NCI-H510A treated with DMSO at 0.1 percent for 48 hours (cell line): ENCODE measurements around the gene UGT1A3.

Experiments
- DNase-seq: peaks from one replicate; lab custom pipeline; 2025; lab: John Stamatoyannopoulos, UW

Gene UGT1A3

DNA sequence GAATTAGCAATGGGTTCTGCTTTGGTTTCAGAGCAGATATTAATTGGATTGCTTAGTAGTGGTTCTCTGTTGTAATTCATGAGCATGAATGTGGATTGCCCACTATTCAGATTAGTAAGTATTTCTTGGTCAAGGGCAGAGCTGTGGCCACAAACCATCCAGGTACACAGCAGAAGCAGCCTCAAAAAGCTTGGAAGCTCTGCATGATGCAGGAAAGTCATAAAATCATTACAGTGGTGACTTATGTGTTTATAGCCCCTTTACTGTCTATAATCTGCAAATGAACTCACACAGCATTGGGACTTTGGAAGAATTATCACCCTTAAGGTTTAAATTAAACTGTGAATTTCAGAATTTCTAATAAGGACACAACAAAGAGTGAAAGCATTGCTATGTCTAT lies 29.3 kb downstream of the UGT1A3 start:
- no peak for DNase-seq

DNA sequence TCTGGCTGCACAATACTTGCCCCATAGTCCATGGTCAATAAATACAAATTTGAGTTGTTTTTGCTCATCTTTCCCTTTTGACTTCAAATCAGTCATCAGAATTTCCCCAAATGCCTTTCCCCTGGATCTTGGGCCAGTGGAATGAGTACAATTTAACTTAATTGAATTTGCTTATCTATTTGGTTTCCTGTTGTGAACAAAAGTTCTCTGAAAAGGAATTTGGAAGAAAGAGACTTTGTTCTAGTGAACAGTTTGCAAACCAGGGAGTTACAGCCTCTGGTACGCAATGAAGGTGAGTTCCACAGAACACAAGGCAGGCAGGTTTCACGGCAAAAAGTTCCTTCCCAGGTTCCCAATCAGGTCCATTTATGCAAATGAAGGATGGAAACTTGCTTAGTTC lies 30.0 kb downstream of the UGT1A3 start:
- DNase-seq = no peak

DNA sequence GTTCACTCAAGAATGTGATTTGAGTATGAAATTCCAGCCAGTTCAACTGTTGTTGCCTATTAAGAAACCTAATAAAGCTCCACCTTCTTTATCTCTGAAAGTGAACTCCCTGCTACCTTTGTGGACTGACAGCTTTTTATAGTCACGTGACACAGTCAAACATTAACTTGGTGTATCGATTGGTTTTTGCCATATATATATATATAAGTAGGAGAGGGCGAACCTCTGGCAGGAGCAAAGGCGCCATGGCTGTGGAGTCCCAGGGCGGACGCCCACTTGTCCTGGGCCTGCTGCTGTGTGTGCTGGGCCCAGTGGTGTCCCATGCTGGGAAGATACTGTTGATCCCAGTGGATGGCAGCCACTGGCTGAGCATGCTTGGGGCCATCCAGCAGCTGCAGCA lies 31.2 kb downstream of the UGT1A3 start, which contains the start of gene UGT1A1:
UGT1A1 (plus strand) TSS at position 228 of the 400 bp plus-strand sequence; CDS start at position 246, 18 bp downstream.
- DNase-seq = no peak

DNA sequence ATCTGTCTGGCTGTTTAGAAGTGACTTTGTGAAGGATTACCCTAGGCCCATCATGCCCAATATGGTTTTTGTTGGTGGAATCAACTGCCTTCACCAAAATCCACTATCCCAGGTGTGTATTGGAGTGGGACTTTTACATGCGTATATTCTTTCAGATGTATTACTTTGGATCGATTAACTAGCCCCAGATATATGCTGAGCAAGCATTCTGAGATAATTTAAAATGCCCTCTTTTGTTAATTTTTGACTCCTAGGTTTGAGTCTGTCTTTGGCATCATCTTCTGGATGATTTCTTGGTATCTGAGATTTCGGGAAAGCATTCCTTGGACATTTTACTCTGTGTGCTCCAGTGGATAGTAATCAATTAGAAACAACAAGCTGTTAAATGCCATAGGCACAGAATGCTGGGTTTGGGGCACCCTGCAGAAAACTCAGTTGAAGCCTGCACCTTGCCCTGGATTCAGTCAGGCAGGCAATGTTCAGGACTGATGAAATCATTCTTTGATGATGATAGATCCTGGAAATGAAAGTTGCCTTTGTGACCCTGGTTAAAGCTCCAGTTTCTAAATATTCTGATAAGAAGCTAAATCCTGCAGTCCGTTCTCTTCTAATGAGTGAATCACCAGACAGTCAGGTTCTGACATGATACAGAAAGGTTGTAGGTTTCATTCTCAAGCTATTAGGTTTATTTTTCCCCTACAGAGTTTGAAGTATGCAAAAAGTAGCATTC lies 32.4 kb downstream of the UGT1A3 start:
- DNase-seq = no peak

DNA sequence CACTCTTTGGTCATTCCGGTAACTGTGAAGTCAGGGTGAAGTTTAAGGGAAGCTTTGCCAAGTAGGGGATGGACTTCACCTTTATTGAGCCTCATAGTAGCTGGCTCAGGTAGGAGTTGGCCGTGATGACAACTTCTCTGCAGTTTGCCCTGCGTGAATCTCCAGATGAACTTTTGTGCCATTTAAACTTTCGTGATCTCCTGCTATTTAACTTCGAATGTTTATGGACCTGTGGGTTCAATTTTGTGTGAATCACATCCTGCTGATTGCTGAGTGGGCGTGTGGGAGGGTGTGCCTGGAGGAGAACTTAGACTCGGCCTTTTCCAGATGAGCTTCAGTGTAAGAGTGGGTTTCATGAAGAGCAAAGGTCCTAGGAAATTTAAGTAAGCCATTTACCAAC lies 35.4 kb downstream of the UGT1A3 start:
- DNase-seq = no peak

DNA sequence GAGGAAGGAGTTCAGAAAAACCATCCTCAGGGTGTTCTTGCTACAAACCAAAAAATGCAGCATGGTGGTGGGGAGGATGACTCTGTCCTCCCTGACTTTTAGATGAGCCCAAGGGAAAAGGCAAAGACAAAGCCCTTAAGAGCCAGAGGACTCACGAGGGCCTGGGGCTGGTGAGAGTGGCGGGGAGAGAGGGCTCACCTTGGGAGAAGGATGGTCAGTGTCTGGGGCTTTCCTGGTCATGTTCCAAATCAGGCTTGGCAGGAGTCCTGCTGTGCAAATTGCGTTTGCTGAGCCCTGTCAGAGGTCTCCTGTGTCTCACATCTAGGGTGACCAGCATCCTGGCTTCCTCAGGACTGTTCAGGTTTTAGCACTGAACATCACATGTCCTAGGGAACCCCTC lies 35.9 kb downstream of the UGT1A3 start:
- DNase-seq = no peak

DNA sequence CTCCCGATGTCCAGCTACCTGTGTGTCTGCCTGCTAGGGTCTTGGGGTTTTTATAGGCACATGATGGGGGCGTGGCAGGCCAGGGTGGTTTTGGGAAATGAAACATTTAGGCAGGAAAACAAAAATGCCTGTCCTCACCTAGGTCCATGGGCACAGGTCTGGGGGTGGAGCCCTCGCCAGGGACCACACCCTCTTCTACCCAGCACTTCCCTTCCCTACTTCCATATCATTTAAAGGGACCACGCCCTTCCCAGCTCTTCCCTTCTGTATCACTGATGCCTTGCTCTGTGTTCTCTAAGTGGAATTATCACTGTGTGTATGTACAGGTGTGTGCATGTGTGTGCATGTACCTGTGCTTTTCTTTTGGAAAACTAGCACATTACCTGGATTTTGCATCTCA lies 37.6 kb downstream of the UGT1A3 start:
- DNase-seq = no peak

DNA sequence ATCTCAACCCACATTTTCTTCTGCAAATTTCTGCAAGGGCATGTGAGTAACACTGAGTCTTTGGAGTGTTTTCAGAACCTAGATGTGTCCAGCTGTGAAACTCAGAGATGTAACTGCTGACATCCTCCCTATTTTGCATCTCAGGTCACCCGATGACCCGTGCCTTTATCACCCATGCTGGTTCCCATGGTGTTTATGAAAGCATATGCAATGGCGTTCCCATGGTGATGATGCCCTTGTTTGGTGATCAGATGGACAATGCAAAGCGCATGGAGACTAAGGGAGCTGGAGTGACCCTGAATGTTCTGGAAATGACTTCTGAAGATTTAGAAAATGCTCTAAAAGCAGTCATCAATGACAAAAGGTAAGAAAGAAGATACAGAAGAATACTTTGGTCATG lies 39.2 kb downstream of the UGT1A3 start:
- DNase-seq = no peak

DNA sequence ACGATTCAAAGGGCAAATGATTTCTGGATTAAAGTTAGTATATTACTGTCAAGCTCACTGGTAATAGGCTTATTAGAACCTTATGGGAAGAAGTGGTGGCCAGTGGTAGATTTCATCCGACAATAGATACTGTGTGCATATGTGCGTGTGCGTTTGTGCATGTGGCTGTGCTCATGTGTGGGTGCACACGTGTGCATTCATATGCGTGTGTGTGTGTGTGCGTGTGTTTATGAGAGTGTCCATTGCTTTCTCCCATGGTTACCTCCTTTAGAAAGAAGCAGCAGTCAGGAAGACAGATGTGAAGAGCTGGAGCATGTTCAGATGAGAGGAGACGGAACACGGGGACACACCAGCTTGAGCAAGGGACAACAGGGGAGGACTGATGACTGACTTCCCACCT lies 40.4 kb downstream of the UGT1A3 start:
- no peak for DNase-seq

DNA sequence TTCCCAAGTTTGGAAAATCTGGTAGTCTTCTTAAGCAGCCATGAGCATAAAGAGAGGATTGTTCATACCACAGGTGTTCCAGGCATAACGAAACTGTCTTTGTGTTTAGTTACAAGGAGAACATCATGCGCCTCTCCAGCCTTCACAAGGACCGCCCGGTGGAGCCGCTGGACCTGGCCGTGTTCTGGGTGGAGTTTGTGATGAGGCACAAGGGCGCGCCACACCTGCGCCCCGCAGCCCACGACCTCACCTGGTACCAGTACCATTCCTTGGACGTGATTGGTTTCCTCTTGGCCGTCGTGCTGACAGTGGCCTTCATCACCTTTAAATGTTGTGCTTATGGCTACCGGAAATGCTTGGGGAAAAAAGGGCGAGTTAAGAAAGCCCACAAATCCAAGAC lies 43.3 kb downstream of the UGT1A3 start:
- DNase-seq = no peak

DNA sequence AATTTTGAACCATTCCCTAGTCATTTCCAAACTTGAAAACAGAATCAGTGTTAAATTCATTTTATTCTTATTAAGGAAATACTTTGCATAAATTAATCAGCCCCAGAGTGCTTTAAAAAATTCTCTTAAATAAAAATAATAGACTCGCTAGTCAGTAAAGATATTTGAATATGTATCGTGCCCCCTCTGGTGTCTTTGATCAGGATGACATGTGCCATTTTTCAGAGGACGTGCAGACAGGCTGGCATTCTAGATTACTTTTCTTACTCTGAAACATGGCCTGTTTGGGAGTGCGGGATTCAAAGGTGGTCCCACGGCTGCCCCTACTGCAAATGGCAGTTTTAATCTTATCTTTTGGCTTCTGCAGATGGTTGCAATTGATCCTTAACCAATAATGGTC lies 43.7 kb downstream of the UGT1A3 start:
- no peak for DNase-seq

DNA sequence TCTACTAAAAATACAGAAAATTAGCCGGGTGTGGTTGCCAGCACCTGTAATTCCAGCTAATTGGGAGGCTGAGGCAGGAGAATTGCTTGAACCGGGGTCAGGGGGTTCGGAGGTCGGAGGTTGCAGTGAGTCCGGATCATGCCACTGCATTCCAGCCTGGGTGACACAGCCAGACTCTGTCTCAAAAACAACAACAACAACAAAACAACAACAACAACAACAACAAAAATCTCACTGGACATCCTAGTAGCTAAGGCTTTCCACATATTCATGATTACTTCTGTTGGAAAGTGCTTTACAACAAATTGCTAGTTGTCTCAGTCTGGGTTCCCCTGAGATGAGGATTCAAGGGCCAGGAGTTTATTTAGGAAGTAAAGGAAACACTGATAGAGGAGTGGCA lies 45.0 kb downstream of the UGT1A3 start:
- DNase-seq = no peak

DNA sequence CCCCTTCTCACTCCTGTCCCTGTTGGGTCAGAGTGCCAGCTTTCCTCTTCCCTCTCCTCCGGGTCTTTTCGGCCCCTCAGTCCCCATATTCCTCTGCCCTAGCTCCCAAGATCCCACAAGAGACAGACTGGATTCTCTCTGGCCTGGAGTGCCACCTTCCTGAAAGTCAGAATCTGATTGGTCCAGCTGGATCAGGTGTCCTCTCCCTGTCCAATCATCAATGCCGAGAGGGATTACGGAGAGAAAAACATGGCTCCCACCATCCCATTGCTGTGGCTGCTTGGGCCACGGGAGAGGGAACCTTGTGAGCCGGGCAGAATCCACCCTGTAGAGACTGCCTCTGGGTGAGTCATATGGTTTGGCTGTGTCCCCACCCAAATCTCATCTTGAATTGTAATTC lies 46.6 kb downstream of the UGT1A3 start:
- no peak for DNase-seq

DNA sequence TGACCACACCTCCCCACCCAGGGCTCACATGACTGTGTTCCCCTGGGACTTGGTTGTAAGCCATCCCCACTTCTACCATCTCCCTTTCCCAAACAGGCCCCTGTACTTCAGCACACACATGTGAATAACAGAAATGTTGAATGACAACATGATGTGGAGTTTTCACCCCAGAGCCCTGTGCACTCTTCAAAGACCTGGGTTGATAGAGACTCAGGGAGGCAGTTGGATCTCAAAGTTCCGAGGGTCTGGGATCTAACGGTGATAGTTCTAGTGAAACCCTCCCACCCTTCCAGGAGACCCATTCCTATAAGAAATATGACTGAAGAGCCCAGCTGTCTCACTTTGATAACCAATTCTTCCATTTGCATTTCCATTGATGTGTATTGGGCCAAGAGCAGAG lies 49.2 kb downstream of the UGT1A3 start, which contains the start of gene MROH2A:
MROH2A (plus strand) TSS at position 301 of the 400 bp plus-strand sequence. CDS start 1,029 bp downstream, outside the sequence.
- no peak for DNase-seq

DNA sequence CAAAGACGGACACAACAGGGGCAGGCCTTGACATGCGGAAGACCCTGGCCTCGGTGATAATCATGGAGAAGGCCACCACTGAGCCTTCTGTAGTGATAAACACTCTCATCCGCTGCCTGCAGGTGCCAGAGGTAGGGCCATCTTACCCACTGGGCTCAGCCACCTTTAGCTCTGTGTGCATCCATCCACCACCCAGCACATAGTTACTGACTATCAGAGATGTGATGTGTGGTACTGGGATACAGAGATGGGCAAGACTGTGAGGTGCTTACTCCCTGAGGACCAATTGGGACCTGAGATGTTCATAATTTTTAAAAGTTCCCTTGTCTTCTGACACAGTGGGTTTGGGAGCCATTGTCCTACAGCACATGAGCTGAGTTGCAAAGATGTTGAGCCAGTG lies 50.9 kb downstream of the UGT1A3 start:
- no peak for DNase-seq

DNA sequence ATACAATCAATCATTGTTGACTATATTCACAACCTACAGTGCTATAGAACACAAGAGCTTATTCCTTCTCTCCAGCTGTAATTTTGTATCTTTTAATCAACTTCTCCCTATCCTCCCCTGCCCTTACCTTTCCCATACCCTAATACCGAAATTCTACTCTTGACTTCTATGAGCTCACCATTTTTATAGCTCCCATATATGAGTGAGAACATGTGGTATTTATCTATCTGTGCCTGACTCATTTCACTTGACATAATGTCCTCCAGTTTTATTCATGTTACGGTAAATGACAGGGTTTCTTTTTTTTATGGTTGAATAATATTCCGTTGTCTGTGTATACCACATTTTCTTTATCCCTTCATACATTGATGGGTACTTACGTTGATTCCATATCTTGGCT lies 51.9 kb downstream of the UGT1A3 start:
- DNase-seq = no peak

DNA sequence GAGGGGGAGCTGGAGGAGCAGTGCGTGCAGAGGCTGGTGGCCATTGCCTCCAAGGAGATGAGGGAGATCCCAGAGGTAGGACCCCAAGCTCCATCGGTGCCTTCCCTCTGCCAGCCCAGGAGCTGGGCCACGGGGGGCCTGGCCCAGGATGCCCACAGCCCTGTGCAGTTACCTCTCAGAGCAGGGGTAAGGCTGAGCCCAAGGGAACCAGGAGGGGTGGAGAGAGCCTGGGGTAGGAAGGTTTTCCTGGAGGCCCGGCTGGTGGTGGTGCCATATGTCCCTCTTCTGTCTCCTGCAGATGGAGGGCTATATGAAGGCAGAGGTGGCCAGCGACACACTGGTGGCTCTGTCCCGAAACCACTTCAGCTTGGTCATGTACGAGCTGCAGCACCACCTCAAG lies 60.7 kb downstream of the UGT1A3 start:
- no peak for DNase-seq

DNA sequence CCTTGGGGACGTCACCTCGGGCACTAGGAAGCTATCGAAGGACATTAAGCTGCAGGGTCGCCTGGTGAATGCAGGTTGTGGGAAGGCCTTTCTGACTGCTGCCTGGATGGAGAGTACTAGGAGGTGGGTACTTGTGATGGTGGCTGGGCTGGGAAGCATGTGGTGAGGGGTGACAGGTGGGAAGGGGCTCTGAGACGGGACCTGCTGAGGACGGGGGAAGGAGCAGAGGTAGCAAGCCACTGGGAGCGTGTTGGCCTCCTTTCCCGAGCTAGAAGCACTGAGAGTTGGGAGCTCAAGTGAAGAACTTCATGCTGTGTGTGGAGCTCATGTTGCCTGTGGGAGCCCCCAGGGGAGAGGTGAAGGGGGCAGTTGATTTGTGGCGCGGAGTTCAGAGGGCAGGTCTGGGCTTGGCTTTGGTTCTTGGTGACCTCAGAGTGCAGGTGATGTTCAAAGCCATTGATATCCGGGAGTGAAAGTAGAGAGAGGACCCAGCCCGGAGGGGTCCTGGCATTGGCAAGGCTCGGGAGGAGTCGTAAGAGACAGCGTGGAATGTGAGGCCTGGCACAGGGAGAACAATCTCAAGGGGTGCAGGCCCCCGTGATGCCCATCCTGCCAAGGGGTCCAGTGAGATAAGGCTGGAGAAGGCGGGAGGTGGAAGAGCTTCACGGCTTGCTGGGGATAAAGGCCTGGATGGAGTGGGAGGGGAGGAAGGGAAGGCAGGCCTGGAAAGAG lies 62.5 kb downstream of the UGT1A3 start:
- DNase-seq = no peak

DNA sequence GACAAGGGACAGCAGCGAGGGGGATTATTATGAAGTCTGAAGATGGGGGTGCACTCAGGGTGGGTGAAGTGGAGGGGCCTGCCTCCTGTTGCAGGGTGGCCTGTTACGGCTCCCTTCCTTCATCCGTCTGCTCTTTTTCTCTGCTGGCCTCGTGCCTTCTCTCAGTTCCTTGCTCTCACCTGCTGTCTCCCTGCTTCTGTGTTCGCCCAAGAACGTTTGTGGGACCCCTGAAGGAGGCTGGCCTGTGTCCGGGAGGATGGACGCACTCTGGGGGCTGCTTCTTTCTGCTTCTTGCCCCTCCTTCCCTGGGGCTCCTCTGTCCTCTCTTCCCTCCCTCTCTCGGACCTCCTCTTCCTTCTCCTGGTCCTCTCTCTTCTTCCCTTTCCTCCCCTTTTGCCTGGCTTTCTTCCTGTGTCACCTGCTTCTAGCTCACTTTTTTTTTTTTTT lies 63.1 kb downstream of the UGT1A3 start:
- no peak for DNase-seq

DNA sequence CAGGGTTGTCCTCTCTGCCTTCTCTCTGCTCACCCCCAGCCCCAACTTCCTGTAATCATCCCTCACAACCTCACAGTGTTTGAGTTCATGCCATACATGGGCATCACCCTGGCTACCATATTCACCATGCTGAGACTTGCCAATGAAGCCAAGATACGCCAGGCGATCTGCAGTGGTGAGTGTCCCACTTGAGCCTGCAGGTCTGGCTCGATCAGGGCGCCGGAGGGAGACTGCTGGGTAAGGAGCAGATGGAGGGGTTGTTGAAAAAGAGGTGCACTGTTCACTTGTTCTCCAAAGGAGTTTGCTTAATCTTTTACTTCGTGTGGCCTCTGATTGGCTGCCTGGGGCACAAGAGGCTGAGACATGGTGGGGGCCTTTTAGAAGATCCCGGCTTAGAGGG lies 63.9 kb downstream of the UGT1A3 start:
- DNase-seq = no peak

DNA sequence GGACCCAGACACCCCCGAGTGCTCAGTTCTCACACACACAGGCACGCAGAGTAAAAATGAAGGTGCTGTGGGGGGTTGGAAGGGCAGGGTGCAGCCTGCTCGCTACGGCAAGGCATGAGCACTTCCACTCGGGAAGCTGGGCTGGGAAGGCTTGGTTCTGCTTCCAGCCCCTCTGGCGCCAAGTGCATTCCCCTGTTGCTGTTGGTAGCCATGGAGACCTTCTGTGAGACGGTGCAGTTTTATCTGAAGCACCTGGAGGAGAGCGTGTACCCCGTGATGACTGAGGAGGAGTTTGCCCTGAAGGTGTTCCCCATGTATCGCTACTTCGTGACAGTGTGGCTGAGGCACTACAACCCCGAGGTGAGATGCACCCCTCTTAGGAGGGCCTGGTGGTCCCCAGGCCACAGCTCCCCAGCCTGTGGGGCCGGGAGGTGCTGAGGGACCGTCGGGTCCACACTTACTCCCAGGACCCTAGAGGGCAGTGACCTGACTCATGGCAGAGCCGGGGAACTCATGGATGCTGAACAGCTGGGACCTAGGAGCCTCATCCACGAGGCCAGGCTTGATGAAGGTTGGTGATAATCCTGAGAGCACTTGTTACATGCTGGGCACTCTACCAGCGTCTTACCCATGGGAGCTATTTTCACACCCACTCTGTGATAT lies 64.8 kb downstream of the UGT1A3 start:
- DNase-seq = no peak

DNA sequence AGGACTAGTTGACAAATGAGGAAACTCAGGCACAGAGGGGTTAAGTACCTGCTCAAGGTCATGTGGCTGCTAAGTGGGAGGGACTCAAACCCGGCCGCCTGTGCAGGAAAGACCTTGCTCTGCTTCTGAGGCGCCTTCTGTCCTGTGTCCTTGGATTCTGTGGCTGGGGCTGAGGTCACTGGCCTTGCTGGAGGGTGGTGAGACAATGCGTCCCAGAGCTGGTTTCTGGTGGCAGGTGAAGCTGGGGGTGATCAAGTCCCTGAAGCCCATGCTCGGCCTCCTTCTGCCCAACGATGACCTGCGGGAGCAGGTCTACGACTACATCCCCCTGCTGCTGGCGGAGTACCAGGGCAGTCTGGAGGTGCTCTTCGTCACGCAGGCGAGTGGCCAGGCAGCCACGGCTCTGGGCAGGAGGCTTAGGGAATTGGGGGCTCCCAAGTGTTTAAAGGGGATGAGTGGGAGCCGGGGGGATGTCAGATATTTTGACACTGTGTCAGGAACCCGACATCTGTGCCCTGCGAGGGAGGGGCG lies 65.4 kb downstream of the UGT1A3 start:
- DNase-seq = no peak

DNA sequence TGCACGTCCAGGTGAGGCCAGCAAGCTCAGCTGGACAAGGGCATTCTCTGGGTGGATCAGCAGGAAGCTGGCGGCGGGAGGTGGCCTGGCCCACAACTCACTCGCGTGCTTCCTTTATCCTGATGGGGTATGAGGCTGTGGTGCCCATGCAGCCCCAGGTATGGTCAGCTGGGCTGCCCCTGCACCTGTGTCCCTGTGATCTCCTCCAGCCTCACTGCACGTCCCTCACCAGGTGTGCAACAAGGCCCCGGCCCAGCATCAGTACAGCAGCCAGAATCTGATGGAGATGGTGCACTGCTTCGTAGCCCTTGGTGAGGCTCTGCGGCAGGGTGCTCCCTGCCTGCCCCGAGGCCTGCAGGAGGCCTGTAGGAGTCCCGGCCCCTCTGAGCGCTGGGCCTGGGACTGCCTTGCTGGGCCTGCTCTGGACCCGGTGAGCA lies 66.9 kb downstream of the UGT1A3 start:
- no peak for DNase-seq
